ENCODE data around the gene IL3RA. TPM values are rescaled to one million over a fixed set of nuclear protein-coding genes. Genes with fewer than 3 reads are reported as not detected.

IL3RA gene
- polyA plus RNA-seq, 1 of the 3 experiments (the other 2 are of a cell fraction), result not detected

DNA sequence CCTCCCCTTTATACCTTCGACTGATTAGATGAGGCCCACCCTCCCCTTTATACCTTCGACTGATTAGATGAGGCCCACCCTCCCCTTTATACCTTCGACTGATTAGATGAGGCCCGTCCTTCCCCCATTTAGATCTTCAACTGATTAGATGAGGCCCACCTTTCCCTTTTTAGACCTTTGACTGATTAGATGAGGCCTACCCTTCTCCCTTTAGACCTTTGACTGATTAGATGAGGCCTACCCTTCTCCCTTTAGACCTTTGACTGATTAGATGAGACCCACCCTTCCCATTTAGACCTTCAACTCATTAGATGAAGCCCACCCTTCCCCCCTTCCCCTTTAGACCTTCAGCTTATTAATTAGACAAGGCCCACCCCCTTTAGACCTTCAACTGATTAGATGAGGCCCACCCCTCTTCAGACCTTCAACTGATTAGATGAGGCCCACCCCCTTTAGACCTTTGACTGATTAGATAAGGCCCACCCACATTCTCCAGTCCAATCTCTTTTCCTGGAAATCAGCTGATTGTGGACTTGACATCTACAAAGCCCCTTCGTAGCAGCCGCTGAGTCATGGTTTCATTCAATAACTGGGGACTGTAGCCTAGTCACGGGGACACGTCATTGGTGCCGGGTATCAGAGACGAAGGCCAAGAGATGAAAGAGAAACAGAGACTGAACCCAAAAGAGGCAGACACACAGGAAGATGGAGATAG is 28.8 kb upstream of the IL3RA start:
- H3K4me1 ChIP-seq (ENCODE audit: control insufficient read depth in 1 of 2, insufficient read depth in 2 of 2, low read depth in 1 of 2, low read length in 1 of 2), result no peaks in the 10 kb centered on the region
- POLR2A ChIA-PET, result no interaction called here
- 62% methylated on average over 10 of the region's 10 CpGs for WGBS (ENCODE audit: low lambda C conversion rate)

More for the DNA sequence above, 28.8 kb upstream of the IL3RA start:
- H3K79me2 ChIP-seq (ENCODE audit: insufficient read depth), result no peaks in the 10 kb centered on the region
- no peak overlapping the region for H3K9ac ChIP-seq
- no peak for TF ChIP-seq RAD21 (IDR thresholded peaks at IDR 0.05; ENCODE audit: low read length)
- no peak for TF ChIP-seq JUND (IDR thresholded peaks at IDR 0.05)
- no peak for TF ChIP-seq MEF2A (IDR thresholded peaks at IDR 0.05; ENCODE audit: borderline replicate concordance, low read depth)
- TF ChIP-seq, protein P1, sequence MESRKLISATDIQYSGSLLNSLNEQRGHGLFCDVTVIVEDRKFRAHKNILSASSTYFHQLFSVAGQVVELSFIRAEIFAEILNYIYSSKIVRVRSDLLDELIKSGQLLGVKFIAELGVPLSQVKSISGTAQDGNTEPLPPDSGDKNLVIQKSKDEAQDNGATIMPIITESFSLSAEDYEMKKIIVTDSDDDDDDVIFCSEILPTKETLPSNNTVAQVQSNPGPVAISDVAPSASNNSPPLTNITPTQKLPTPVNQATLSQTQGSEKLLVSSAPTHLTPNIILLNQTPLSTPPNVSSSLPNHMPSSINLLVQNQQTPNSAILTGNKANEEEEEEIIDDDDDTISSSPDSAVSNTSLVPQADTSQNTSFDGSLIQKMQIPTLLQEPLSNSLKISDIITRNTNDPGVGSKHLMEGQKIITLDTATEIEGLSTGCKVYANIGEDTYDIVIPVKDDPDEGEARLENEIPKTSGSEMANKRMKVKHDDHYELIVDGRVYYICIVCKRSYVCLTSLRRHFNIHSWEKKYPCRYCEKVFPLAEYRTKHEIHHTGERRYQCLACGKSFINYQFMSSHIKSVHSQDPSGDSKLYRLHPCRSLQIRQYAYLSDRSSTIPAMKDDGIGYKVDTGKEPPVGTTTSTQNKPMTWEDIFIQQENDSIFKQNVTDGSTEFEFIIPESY (IDR thresholded peaks at IDR 0.05; ENCODE audit: borderline replicate concordance, low read depth), result no peak
- TF ChIP-seq RCOR1 (IDR thresholded peaks at IDR 0.05; ENCODE audit: low read length), result no peak
- TF ChIP-seq FOXJ3 (CRISPR knock-in tag; IDR thresholded peaks at IDR 0.05), result no peak
- no peak for TF ChIP-seq MXI1 (IDR thresholded peaks at IDR 0.05; ENCODE audit: low read depth, low read length)
- TF ChIP-seq, protein P2, sequence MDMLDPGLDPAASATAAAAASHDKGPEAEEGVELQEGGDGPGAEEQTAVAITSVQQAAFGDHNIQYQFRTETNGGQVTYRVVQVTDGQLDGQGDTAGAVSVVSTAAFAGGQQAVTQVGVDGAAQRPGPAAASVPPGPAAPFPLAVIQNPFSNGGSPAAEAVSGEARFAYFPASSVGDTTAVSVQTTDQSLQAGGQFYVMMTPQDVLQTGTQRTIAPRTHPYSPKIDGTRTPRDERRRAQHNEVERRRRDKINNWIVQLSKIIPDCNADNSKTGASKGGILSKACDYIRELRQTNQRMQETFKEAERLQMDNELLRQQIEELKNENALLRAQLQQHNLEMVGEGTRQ (IDR thresholded peaks at IDR 0.05; ENCODE audit: borderline replicate concordance, low read depth, low read length), result no peak
- no peak for TF ChIP-seq MAX (IDR thresholded peaks at IDR 0.05; ENCODE audit: low read depth)
- TF ChIP-seq, protein P3, sequence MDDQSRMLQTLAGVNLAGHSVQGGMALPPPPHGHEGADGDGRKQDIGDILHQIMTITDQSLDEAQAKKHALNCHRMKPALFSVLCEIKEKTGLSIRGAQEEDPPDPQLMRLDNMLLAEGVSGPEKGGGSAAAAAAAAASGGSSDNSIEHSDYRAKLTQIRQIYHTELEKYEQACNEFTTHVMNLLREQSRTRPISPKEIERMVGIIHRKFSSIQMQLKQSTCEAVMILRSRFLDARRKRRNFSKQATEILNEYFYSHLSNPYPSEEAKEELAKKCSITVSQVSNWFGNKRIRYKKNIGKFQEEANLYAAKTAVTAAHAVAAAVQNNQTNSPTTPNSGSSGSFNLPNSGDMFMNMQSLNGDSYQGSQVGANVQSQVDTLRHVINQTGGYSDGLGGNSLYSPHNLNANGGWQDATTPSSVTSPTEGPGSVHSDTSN (IDR thresholded peaks at IDR 0.05), result no peak
- TF ChIP-seq ELF1 (IDR thresholded peaks at IDR 0.05), result no peak
- TF ChIP-seq FOSL2 (IDR thresholded peaks at IDR 0.05; ENCODE audit: borderline replicate concordance, low read depth), result no peak
- TF ChIP-seq NRF1 (IDR thresholded peaks at IDR 0.05; ENCODE audit: low read depth, low read length), result no peak
- TF ChIP-seq, protein P4, sequence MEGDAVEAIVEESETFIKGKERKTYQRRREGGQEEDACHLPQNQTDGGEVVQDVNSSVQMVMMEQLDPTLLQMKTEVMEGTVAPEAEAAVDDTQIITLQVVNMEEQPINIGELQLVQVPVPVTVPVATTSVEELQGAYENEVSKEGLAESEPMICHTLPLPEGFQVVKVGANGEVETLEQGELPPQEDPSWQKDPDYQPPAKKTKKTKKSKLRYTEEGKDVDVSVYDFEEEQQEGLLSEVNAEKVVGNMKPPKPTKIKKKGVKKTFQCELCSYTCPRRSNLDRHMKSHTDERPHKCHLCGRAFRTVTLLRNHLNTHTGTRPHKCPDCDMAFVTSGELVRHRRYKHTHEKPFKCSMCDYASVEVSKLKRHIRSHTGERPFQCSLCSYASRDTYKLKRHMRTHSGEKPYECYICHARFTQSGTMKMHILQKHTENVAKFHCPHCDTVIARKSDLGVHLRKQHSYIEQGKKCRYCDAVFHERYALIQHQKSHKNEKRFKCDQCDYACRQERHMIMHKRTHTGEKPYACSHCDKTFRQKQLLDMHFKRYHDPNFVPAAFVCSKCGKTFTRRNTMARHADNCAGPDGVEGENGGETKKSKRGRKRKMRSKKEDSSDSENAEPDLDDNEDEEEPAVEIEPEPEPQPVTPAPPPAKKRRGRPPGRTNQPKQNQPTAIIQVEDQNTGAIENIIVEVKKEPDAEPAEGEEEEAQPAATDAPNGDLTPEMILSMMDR (IDR thresholded peaks at IDR 0.05), result no peak
- TF ChIP-seq NFIC (IDR thresholded peaks at IDR 0.05; ENCODE audit: borderline replicate concordance), result no peak
- TF ChIP-seq POLR2AphosphoS5 (IDR thresholded peaks at IDR 0.05; ENCODE audit: low read depth, low read length), result no peak
- no peak for TF ChIP-seq RXRA (IDR thresholded peaks at IDR 0.05; ENCODE audit: borderline replicate concordance, low read depth)
- TF ChIP-seq RFX5 (IDR thresholded peaks at IDR 0.05; ENCODE audit: low read length), result no peak
- TF ChIP-seq TEAD4 (IDR thresholded peaks at IDR 0.05; ENCODE audit: borderline replicate concordance, insufficient read depth), result no peak
- H3K9me3 ChIP-seq, result no peaks in the 10 kb centered on the region
- DNase-seq, result no peak
- H3K36me3 ChIP-seq (replicated peaks in 1 of 2; ENCODE audit: control insufficient read depth in 1 of 2, insufficient read depth in 2 of 2, low read length in 1 of 2), result no peaks in the 10 kb centered on the region
- H3F3A ChIP-seq (replicated peaks; ENCODE audit: insufficient read depth), result no peaks in the 10 kb centered on the region
- no peak overlapping the region for H3K4me2 ChIP-seq
- H3K27ac ChIP-seq (ENCODE audit: low read depth in 2 of 2, low read length in 1 of 2), result no peak overlapping the region
- no peaks in the 10 kb centered on the region for H4K20me1 ChIP-seq (ENCODE audit: insufficient read depth)
- no peaks in the 10 kb centered on the region for H3K9me2 ChIP-seq
- no peak overlapping the region for H2AFZ ChIP-seq (ENCODE audit: low read depth)
- H3K27me3 ChIP-seq (ENCODE audit: insufficient read depth), result peaks cover 43% of the 10 kb centered on the region; the same call in 1 of the 2 replicates
- H3K4me3 ChIP-seq (ENCODE audit: low read depth in 2 of 2, low read length in 1 of 2), result no peak overlapping the region
- CTCF ChIA-PET, result no interaction called here

All from SK-N-SH (cell line).